ENCODE data around the gene ZNF714.

Gene ZNF714

DNA sequence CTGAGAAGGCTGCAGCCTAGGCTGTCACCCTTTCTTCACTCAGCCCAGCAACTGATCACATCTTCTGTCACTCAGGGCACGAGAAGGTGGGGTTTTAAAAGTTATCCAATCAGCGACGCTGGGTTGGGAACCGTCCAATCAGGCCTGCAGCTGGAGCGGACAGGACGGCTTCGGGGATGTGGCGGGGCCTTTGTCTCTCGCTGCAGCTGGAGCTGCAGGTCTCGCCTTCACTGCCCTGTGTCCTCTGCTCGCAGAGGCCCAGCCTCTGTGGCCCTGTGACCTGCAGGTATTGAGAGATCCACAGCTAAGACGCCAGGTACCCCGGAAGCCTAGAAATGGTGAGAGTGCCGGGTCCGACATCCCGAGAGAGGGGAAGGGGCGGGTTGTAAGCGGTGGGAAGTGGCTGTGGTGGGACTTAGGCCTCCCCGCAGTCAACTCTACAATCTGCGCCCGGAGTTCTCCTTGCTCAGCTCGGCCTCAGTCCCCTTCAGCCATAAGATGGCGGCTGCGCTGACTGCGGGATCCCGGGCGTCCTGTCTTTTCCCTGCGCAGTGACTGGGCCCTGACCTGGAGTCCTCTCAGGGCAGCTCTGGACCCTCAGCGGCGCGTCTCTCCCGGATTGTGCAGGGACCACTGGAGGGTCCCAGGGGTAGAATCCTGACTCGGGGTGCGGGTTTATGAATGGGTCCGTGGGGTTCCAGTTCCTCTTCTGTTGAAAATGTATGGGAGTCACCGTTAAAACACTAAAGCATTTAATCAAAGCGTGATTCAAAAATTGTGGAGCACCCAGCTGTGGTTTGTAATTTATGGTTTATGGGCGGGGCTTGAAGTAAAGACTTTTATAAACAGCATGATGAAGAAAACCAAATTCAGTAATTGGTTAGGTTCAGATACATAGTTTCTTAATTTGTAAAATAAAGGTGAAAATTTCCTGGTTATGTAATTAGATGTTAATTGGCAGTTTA lies at the start of gene ZNF714:
ZNF714 (plus strand) TSS at position 193 of the 965 bp plus-strand sequence. CDS start 16,066 bp downstream, outside the sequence.
- peak; percentile 87 to 91 for DNase-seq

- no peak for DNase-seq
Measured at GRCh38 chr19:21045028-21045427, 37.0 kb upstream of the ZNF714 start.

DNA sequence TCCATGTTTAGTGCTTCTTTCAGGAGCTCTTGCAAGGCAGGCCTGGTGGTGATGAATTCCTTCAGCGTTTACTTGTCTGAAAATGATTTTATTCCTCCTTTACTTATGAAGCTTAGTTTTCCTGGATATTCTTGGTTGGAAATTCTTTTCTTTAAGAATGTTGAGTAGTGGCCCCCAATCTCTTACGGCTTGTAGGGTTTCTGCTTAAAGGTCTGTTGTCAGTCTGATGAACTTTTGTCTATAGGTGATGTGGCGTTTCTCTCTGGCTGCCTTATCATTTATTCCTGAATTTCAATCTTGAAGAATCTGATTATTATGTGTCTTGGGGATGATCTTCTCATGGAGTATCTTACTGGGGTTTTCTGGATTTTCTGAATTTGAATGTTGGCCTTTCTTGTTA lies 35.5 kb upstream of the ZNF714 start:
- no peak for DNase-seq

DNA sequence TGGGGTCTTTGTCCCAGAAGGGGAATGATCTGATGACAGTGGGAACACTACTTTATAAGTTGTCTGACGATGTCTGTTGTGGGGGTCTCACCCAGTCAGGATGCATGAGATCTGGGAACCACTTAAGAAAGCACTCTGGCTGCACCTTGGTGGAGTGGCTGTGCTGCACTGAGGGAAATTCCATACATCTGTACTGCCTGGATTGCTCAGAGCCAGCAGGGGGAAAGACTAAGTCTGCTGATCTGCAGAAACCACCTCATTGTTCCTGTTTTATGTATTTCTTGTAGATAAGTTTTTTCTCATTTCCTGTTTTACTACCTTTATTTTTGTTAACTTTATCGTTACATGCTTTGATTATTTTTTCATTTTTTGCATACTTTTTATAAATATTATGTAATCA lies 34.3 kb upstream of the ZNF714 start:
- no peak for DNase-seq

- no peak for DNase-seq
Measured at GRCh38 chr19:21052902-21053301, 29.1 kb upstream of the ZNF714 start.

- DNase-seq, result no peak
Measured at GRCh38 chr19:21065336-21065735, 16.7 kb upstream of the ZNF714 start.

- no peak for DNase-seq
Measured at GRCh38 chr19:21084343-21084742, 2.3 kb downstream of the ZNF714 start.

- DNase-seq, result no peak
Measured at GRCh38 chr19:21087871-21088270, 5.9 kb downstream of the ZNF714 start.

GRCh38 chr19:21092109-21092508 lies 10.1 kb downstream of the ZNF714 start:
- no peak for DNase-seq

DNA sequence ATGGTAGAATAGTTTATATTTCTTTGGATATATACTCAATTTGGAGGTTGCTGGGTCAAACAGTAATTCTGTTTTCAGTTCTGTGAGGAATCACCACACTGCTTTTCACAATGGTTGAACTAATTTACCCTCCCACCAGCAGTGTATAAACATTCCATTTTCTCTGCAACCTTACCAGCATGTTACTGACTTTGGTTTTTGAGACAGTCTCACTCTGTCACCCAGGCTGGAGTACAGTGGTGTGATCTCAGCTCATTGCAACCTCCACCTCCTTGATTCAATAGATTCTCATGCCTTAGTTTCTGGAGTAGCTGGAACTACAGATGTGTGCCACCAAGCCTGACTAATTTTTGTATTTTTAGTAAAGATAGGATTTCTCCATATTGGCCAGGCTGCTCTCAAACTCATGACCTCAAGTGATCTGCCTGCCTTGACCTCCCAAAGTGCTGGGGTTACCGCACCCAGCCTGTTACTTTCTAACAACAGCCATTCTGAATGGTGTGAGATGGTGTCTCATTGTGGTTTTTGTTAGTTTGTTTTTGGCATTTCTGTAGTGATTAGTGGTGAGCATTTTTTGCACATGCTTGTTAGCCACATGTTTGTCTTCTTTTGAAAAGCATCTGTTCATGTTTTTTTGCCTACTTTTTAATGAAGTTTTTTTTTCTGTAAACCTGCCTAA lies 12.5 kb downstream of the ZNF714 start:
- no peak for DNase-seq

- DNase-seq, result no peak
Measured at GRCh38 chr19:21098291-21098690, 16.3 kb downstream of the ZNF714 start.

- DNase-seq, result no peak
Measured at GRCh38 chr19:21101521-21102242, 19.7 kb downstream of the ZNF714 start.

- no peak for DNase-seq
Measured at GRCh38 chr19:21109116-21109515, 27.1 kb downstream of the ZNF714 start.

GRCh38 chr19:21110183-21110582 lies 28.2 kb downstream of the ZNF714 start:
- DNase-seq, result no peak

DNA sequence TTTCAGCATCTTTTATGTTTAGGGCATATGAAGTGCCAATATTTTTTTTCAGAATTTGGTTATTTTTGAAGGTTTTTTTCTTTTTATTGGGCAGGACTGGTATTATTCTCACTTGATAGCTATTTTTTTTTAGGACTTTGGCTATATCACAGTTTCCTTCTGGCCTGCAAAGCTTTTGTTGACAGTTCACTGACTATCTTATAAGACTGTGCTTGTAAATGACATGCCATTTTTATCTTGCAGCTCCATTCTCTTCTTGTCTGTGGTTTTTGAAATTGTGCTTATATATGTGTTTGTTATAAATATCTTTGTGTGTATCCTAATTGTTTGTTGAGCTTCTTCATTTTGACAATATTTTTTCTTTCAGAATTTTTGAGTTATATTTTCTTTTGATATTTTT lies 33.4 kb downstream of the ZNF714 start:
- no peak for DNase-seq

DNA sequence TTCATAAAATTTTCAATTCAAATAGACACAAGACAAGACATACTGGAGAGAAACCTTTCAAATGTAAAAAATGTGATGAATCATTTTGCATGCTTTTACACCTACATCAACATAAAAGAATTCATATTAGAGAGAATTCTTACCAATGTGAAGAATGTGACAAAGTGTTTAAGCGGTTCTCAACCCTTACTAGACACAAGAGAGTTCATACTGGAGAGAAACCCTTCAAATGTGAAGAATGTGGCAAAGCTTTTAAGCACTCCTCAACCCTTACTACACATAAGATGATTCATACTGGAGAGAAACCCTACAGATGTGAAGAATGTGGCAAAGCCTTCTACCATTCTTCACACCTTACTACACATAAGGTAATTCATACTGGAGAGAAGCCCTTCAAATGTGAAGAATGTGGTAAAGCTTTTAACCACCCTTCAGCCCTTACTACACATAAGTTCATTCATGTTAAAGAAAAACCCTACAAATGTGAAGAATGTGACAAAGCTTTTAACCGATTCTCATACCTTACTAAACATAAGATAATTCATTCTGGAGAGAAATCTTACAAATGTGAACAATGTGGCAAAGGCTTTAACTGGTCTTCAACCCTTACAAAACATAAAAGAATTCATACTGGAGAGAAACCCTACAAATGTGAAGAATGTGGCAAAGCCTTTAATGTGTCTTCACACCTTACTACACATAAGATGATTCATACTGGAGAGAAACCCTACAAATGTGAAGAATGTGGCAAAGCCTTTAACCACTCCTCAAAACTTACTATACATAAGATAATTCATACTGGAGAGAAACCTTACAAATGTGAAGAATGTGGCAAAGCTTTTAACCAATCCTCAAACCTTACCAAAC lies 35.3 kb downstream of the ZNF714 start:
- no peak for DNase-seq

GRCh38 chr19:21126078-21126477 lies 44.1 kb downstream of the ZNF714 start:
- no peak for DNase-seq

GRCh38 chr19:21127001-21127400 lies 45.0 kb downstream of the ZNF714 start:
- DNase-seq, result no peak

DNA sequence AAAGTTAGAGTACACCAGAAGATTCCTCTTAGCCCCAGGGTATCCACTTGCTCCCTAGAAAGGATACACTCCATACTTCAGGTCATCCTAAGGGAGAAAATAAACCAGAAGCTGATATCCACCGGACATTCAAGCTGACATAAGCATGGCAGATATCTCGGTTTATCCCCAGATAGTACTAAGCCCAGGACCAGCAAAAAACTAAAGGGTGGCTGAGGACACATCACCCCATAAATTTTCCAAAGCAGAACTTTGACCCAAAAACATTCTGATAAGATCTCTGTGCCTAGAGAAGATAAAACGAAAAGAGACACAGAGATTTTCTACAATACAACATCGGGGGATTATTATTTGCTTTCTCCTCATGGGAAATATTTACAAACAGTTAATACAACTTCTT lies 45.9 kb downstream of the ZNF714 start:
- no peak for DNase-seq

DNA sequence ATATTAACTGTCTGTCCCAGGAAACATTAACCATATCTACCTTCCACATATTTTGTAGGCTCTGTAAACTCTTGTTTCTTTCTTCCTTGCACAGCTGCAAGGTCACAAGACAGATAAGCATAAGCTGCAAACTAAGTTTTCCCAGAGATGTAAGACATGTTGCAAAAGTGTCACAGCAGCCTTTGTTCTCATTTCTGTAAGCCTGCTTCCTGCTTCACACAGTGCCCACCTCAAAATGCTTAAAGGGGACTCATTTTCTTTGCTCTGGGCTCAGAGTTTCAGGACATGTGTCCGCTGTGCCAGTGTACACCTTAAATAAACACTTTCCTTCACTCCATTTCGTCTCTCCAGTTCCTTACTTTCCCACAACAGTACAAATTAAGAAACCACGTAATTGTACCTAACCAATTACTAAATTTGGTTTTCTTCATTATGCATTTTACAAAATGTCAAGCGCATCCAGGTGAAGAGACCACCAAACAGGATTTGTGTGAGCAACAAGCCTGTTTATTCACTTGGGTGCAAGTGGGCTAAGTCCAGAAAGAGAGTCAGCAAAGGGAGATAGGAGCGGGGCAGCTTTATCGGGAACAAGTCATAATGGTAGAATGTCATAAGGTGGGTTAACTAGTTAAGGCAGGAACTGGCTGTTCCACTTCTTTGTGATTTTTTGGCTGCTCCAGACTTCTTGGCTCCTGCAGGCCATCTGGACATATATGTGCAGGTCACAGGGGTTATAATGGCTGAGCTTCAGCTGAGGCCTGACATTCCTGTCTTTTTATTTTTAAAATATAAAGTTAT lies 47.1 kb downstream of the ZNF714 start:
- DNase-seq, result no peak

DNA sequence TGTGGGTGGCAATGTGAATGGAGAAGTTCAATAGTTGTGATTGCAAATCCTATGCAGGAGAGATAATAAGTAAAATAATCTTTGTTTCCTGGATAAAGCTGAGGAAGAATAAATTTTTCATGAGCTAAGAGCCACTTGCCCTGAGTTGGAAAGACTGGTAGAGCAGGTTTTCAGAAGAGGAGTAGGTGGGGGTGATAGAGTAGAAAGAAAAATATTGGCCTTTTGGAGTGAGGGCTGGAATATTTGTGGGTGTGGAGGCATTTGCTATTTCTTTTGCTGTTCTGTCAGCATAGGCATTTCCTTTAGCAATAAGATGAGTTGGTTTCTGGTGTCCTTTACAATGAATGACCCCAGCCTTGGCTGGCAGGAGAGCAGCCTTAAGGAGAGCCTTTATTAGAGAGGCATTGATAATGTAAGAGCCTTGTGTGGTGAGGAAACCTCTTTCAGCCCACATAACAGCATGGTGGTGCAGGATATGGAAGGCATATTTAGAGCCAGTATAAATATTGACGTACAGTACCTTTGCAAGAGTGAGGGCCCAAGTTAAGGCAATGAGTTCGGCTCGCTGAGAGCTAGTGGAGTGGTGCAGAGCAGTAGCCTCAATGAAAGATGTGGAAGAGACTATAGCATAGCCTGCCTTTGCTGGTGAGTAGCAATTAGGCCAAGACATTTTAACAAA lies 48.2 kb downstream of the ZNF714 start:
- DNase-seq, result no peak

Data from CD4-positive, alpha-beta T cell treated with Interferon alpha-2 for 1 hour (primary cell).